A673 (cell line): Measurements from ENCODE around the gene GALNT18. TPM values are rescaled to one million over a fixed set of nuclear protein-coding genes. Genes with fewer than 3 reads are reported as not detected.

ENCODE experiments used
- BruUV-seq: library from RNA; stranded (reverse); fragments of 400-500 nt; replicated peaks from 2 replicates; lab custom pipeline; 2021; lab: Mats Ljungman, UMichigan
- CTCF ChIA-PET: fragments of 300-600 bp; sonication (Branson Sonifier 250); formaldehyde crosslinking; loops from one replicate; lab custom pipeline; 2022; ENCODE audit warnings: antibody characterized with exemption; lab: Charles Lee
- POLR2A ChIA-PET: fragments of 300-600 bp; sonication (Branson Sonifier 250); formaldehyde crosslinking; loops from one replicate; lab custom pipeline; 2022; ENCODE audit warnings: antibody characterized with exemption; ENCODE audit not compliant: low non-redundant PET; lab: Charles Lee
- DNase-seq: peaks from one replicate; pipeline ENCODE4 v3.0.0-alpha.2; 2015; ENCODE audit warnings: low spot score
- H3K27ac ChIP-seq: fragments of 200-600 bp; sonication (generic); 2 replicates; pipeline ENCODE4 v1.5.1; 2016; ENCODE audit warnings: mixed run types, low read depth, mild to moderate bottlenecking, mixed read lengths, antibody characterized with exemption, low read length; ENCODE audit not compliant: poor library complexity, severe bottlenecking
- H3K27me3 ChIP-seq: fragments of 200-600 bp; sonication (generic); replicated peaks from 2 replicates; pipeline ENCODE4 v1.6.1; 2017; ENCODE audit warnings: mixed run types, low read depth, mild to moderate bottlenecking, mixed read lengths, antibody characterized with exemption, low read length; ENCODE audit not compliant: insufficient read depth, poor library complexity
- H3K36me3 ChIP-seq: fragments of 200-600 bp; sonication (generic); 2 replicates; pipeline ENCODE4 v1.6.1; 2016; ENCODE audit warnings: mixed run types, mild to moderate bottlenecking, mixed read lengths, antibody characterized with exemption, low read length; ENCODE audit not compliant: insufficient read depth, poor library complexity, severe bottlenecking
- H3K4me1 ChIP-seq: fragments of 200-600 bp; sonication (generic); 2 replicates; pipeline ENCODE4 v1.6.1; 2017; ENCODE audit warnings: mixed run types, mild to moderate bottlenecking, mixed read lengths, antibody characterized with exemption, low read length; ENCODE audit not compliant: insufficient read depth, poor library complexity, severe bottlenecking
- H3K4me3 ChIP-seq: fragments of 200-600 bp; sonication (generic); 2 replicates; pipeline ENCODE4 v1.5.1; 2016; ENCODE audit warnings: low read depth, mixed run types, mild to moderate bottlenecking, mixed read lengths, low read length; ENCODE audit not compliant: poor library complexity, severe bottlenecking
- H3K9me3 ChIP-seq: fragments of 200-600 bp; sonication (generic); 2 replicates; pipeline ENCODE4 v1.6.1; 2016; ENCODE audit warnings: mixed run types, low read depth, mild to moderate bottlenecking, mixed read lengths, antibody characterized with exemption, low read length; ENCODE audit not compliant: poor library complexity, severe bottlenecking
- EZH2 ChIP-seq: fragments of 200-600 bp; sonication (generic); IDR thresholded peaks from 2 replicates; pipeline ENCODE4 v1.6.1; 2017; ENCODE audit warnings: borderline replicate concordance, low read depth, mild to moderate bottlenecking, mixed read lengths, antibody characterized with exemption, low read length; ENCODE audit not compliant: poor library complexity, severe bottlenecking
- intact Hi-C: fragments of 100-400 bp; cut with micrococcal nuclease; formaldehyde crosslinking; loops from one replicate; pipeline ENCODE4 v1.10.0; 2022; ENCODE audit not compliant: unreplicated experiment
- total RNA-seq: library from RNA; stranded (reverse); gene quantifications from 2 replicates; pipeline ENCODE4 v1.2.3, GENCODE V29; 2021
- TF ChIP-seq, protein P1 (sequence below): fragments of 300-800, 200-600 bp; sonication (generic); conservative IDR thresholded peaks from 2 replicates; pipeline ENCODE4 v1.5.1; 2017; ENCODE audit warnings: low read depth, mild to moderate bottlenecking, antibody characterized with exemption, low read length, moderate library complexity, mixed read lengths

Gene GALNT18
- total RNA-seq, 1 experiment from 2014 or later = 0.37 TPM

DNA sequence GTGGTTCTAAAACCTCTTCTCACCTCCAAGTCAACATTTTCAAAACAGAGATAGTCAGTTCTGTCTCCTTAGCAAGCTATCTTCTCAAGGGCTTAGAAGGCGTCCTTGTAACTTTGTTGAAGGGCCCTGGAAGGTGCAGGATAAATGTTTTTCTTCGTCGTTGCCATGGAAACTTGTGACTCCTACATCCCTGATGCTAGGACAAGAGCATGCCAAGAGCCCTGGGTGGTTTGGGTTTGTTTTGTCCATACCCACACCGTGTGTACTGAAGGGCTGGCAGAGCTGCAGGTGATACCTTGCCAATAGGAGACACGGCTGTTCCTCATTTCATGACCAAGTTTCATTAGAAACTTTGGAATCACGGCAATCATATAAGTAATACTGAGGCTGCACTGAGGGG is 81.6 kb downstream of the GALNT18 start:
- no peak for TF ChIP-seq EZH2
- TF ChIP-seq, protein P1, sequence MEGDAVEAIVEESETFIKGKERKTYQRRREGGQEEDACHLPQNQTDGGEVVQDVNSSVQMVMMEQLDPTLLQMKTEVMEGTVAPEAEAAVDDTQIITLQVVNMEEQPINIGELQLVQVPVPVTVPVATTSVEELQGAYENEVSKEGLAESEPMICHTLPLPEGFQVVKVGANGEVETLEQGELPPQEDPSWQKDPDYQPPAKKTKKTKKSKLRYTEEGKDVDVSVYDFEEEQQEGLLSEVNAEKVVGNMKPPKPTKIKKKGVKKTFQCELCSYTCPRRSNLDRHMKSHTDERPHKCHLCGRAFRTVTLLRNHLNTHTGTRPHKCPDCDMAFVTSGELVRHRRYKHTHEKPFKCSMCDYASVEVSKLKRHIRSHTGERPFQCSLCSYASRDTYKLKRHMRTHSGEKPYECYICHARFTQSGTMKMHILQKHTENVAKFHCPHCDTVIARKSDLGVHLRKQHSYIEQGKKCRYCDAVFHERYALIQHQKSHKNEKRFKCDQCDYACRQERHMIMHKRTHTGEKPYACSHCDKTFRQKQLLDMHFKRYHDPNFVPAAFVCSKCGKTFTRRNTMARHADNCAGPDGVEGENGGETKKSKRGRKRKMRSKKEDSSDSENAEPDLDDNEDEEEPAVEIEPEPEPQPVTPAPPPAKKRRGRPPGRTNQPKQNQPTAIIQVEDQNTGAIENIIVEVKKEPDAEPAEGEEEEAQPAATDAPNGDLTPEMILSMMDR = no peak
- Histone ChIP-seq H3K36me3 (no peaks in the 10 kb centered on the region), H3K4me1 (no peaks in the 10 kb centered on the region), H3K27me3 (no peaks in the 10 kb centered on the region), H3K9me3 (no peaks in the 10 kb centered on the region), H3K27ac (no peak overlapping the region), H3K4me3 (no peak overlapping the region)
- POLR2A ChIA-PET = no interaction called here
- intact Hi-C loops = no loop called here
- BruUV-seq = no TSS peak
- CTCF ChIA-PET = no interaction called here
- DNase-seq = no peak

DNA sequence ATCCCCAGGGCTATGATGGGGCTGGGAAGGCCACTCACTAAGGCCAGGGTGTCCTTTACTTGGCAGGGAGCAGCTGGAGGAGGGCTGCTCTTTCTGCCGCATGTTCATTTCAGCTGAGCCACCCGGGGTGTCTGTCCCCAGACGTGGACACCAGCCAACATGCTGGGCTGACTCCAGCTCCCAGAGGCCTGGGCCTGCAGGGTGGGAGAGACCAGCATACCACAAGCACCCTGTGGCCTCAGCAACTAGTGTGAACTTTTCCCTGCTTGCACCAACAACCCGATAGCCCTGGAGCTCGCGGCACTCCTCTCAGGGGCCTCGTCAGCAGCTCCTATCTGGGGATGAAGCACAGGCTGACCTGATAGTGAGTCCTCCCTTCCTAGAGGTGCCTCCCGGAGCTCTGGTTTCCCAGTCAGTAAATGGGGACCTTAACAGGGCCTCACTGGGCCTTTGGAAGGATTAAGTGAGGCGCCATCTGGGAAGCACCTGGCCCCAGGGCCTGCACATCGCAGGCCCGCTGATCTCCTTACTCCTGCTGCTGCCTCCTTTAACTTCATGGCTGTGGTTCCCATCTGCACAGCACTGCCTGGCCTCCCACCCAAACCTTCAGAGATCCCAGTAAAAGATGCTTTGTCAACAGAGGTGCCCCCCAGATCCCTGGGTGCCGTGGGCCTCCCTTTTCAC is 83.4 kb downstream of the GALNT18 start:
- no peak overlapping the region for H3K27ac ChIP-seq
- no peak overlapping the region for H3K4me3 ChIP-seq
- no TSS peak for BruUV-seq
- intact Hi-C loops = no loop called here
- H3K9me3 ChIP-seq = no peaks in the 10 kb centered on the region
- H3K36me3 ChIP-seq = no peaks in the 10 kb centered on the region
- ChIA-PET POLR2A (interaction anchor here (0.5 kb wide), 1 partner anchor 116 kb away, joined by 12 read pairs; no protein-coding TSS in a partner anchor), CTCF (no interaction called here)
- H3K27me3 ChIP-seq = no peaks in the 10 kb centered on the region
- no peak for DNase-seq
- no peaks in the 10 kb centered on the region for H3K4me1 ChIP-seq
- TF ChIP-seq EZH2 = no peak
- TF ChIP-seq, protein P1 = no peak

DNA sequence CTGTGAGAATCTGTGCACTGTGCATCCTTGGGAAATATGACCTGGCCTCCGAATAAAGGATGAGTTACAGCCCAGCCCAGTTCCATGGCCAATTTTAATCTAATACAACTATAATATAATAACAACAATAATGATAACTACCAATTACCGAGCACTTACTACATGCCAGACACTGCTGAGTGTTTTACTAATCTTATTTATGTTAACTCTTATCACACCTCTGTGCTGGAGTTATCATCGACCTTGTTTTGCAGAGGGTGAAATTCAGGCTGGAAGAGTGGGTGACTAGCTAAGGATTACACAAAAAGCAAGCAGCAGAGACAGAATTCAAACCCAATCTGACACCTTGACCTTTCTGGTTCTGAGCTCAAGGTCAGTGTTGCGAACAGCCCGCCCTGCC is 83.9 kb downstream of the GALNT18 start:
- TF ChIP-seq EZH2 = no peak
- TF ChIP-seq, protein P1 = no peak
- DNase-seq = no peak
- intact Hi-C loops = no loop called here
- no peaks in the 10 kb centered on the region for H3K27me3 ChIP-seq
- no TSS peak for BruUV-seq
- no peaks in the 10 kb centered on the region for H3K36me3 ChIP-seq
- ChIA-PET POLR2A (interaction anchor here (0.5 kb wide), 1 partner anchor 117 kb away, joined by 12 read pairs; no protein-coding TSS in a partner anchor), CTCF (no interaction called here)
- no peaks in the 10 kb centered on the region for H3K4me1 ChIP-seq
- no peak overlapping the region for H3K27ac ChIP-seq
- H3K9me3 ChIP-seq = no peaks in the 10 kb centered on the region
- no peak overlapping the region for H3K4me3 ChIP-seq
